ENCODE data around the gene AKAP17A.
"Not testable (repeated sequence)": the region's sequence is repeated elsewhere in the genome, so short reads cannot be mapped to it uniquely, and the experiment has no call there.

AKAP17A gene

GRCh38 chrX:1564750-1565683, 26.4 kb upstream of the AKAP17A start:
- Histone ChIP-seq H3K27me3 (ENCODE audit: insufficient read depth, low read length) (no peaks in the 10 kb centered on the region), H3K79me2 (ENCODE audit: insufficient read depth, low read length) (no peaks in the 10 kb centered on the region), H3F3A (ENCODE audit: insufficient read depth, low read length) (no peaks in the 10 kb centered on the region), H3K4me3 (ENCODE audit: low read depth, low read length, poor library complexity, severe bottlenecking) (peak overlapping the region; percentile 2), H3K4me2 (ENCODE audit: low read length) (peak overlapping the region; percentile 58), H3K27ac (ENCODE audit: low read depth, low read length, poor library complexity, severe bottlenecking) (peak overlapping the region; percentile 44), H3K9me2 (ENCODE audit: low read depth, low read length) (no peaks in the 10 kb centered on the region), H3K9ac (ENCODE audit: low read length) (peak overlapping the region; percentile 30; the same call in 1 of the 2 replicates), H3K36me3 (ENCODE audit: insufficient read depth, low read length) (no peaks in the 10 kb centered on the region), H3K4me1 (ENCODE audit: insufficient read depth, low read length, severe bottlenecking) (peaks cover 12% of the 10 kb centered on the region), H4K20me1 (ENCODE audit: insufficient read depth, low read length) (no peaks in the 10 kb centered on the region), H3K9me3 (ENCODE audit: low read length) (no peaks in the 10 kb centered on the region), H2AFZ (ENCODE audit: low read length) (peak overlapping the region; percentile 94)
- TF ChIP-seq CTCF (IDR thresholded peaks at IDR 0.05; ENCODE audit: low read length) (no peak), EZH2 (IDR thresholded peaks at IDR 0.05; ENCODE audit: borderline replicate concordance, low read length) (no peak)

GRCh38 chrX:1574181-1574580, 17.2 kb upstream of the AKAP17A start:
- not testable (repeated sequence) for H3K9me3 ChIP-seq (ENCODE audit: low read length); H2AFZ ChIP-seq (ENCODE audit: low read length); H3K9me2 ChIP-seq (ENCODE audit: low read depth, low read length); H3K9ac ChIP-seq (ENCODE audit: low read length); H3K4me3 ChIP-seq (ENCODE audit: low read depth, low read length, poor library complexity, severe bottlenecking); H3F3A ChIP-seq (ENCODE audit: insufficient read depth, low read length); H3K36me3 ChIP-seq (ENCODE audit: insufficient read depth, low read length); H3K79me2 ChIP-seq (ENCODE audit: insufficient read depth, low read length); H3K4me2 ChIP-seq (ENCODE audit: low read length); H3K27ac ChIP-seq (ENCODE audit: low read depth, low read length, poor library complexity, severe bottlenecking); H3K4me1 ChIP-seq (ENCODE audit: insufficient read depth, low read length, severe bottlenecking); H4K20me1 ChIP-seq (ENCODE audit: insufficient read depth, low read length); H3K27me3 ChIP-seq (ENCODE audit: insufficient read depth, low read length)

- Histone ChIP-seq H3K4me2 (ENCODE audit: low read length) (no peak overlapping the region), H3K9me2 (ENCODE audit: low read depth, low read length) (no peaks in the 10 kb centered on the region), H3K9ac (ENCODE audit: low read length) (no peak overlapping the region), H3K27ac (ENCODE audit: low read depth, low read length, poor library complexity, severe bottlenecking) (no peak overlapping the region), H3F3A (ENCODE audit: insufficient read depth, low read length) (peaks cover 4% of the 10 kb centered on the region), H2AFZ (ENCODE audit: low read length) (no peak overlapping the region), H3K36me3 (ENCODE audit: insufficient read depth, low read length) (no peaks in the 10 kb centered on the region; the same call in 1 of the 2 replicates), H3K4me3 (ENCODE audit: low read depth, low read length, poor library complexity, severe bottlenecking) (no peak overlapping the region), H3K79me2 (ENCODE audit: insufficient read depth, low read length) (no peaks in the 10 kb centered on the region), H3K4me1 (ENCODE audit: insufficient read depth, low read length, severe bottlenecking) (no peaks in the 10 kb centered on the region), H3K27me3 (ENCODE audit: insufficient read depth, low read length) (no peaks in the 10 kb centered on the region), H3K9me3 (ENCODE audit: low read length) (no peaks in the 10 kb centered on the region), H4K20me1 (ENCODE audit: insufficient read depth, low read length) (no peaks in the 10 kb centered on the region)
- TF ChIP-seq CTCF (IDR thresholded peaks at IDR 0.05; ENCODE audit: low read length) (no peak), EZH2 (IDR thresholded peaks at IDR 0.05; ENCODE audit: borderline replicate concordance, low read length) (no peak)
These were observed 15.0 kb upstream of the AKAP17A start for GRCh38 chrX:1576201-1576992.
